Right lobe of liver (tissue), 6 donors: ENCODE data around the gene GRIK1. TPM values are rescaled to one million over a fixed set of nuclear protein-coding genes. Genes with fewer than 3 reads are reported as not detected.

Source experiments
- ATAC-seq, 4 donors: fragments of 200-7000 bp; cut with Tn5 transposase; one replicate each; pipeline ENCODE4 v1.9.1; 2020; ENCODE audit warnings: mild to moderate bottlenecking in 4 of 4, moderate library complexity in 4 of 4
- DNase-seq, 3 donors: peaks; one replicate each; pipeline ENCODE4 v3.0.0-alpha.2; 2020
- H3K27ac ChIP-seq, 3 donors: fragments of 200-600 bp; one replicate each; pipeline ENCODE4 v1.8.0; 2022
- H3K27me3 ChIP-seq, 2 donors: fragments of 200-600 bp; one replicate each; pipeline ENCODE4 v1.8.0; 2022
- H3K36me3 ChIP-seq, 4 donors: fragments of 200-600 bp; sonication (generic) in 1 of 4; one replicate each; pipeline versions ENCODE4 v1.5.1 to v1.8.0; 2017 to 2022; ENCODE audit warnings: control low read depth in 1 of 4
- H3K4me1 ChIP-seq, 4 donors: fragments of 200-600 bp; sonication (generic) in 1 of 4; one replicate each; pipeline versions ENCODE4 v1.5.1 to v1.8.0; 2017 to 2022; ENCODE audit warnings: control low read depth in 1 of 4
- H3K4me3 ChIP-seq, 3 donors: fragments of 200-600 bp; one replicate each; pipeline ENCODE4 v1.8.0; 2022
- H3K9me3 ChIP-seq, 4 donors: fragments of 200-600 bp; sonication (generic) in 1 of 4; one replicate each; pipeline versions ENCODE4 v1.5.1 to v1.8.0; 2017 to 2022; ENCODE audit warnings: control low read depth in 1 of 4
- CTCF ChIP-seq, 4 donors: fragments of 200-600 bp in 3 of 4; fragments of 450-650 bp in 1 of 4; IDR thresholded peaks; one replicate each; pipeline versions ENCODE4 v1.5.1 to v1.8.0; 2016 to 2022; ENCODE audit warnings: antibody characterized with exemption in 4 of 4, mild to moderate bottlenecking in 2 of 4
- POLR2A ChIP-seq: fragments of 450-650 bp; IDR thresholded peaks from one replicate; pipeline ENCODE4 v1.6.1; 2017; ENCODE audit warnings: antibody characterized with exemption, mild to moderate bottlenecking
- WGBS: methylation state at CpG from one replicate; pipeline ENCODE4 v1.1.6; 2018; ENCODE audit warnings: low coverage, low lambda C conversion rate; ENCODE audit not compliant: insufficient coverage; ENCODE audit errors: missing lambda C conversion rate; 5-methylcytosine and 5-hydroxymethylcytosine counted together
- intact Hi-C, 2 donors: fragments of 100-400 bp; cut with DNase I; formaldehyde crosslinking; loops; one replicate each; pipeline versions ENCODE4 v1.11.2 to v1.14.1; 2022
- total RNA-seq, 6 experiments: library from RNA; depleted of rRNA in 2 of 6; stranded (reverse); fragments of >200 nt in 2 of 6; fragmentation: NEBNext Ultra II Directional in 3 of 6; extraction: Animal tissue kit (Norgen Biotek cat#: 25700) in 3 of 6; gene quantifications; one replicate each; pipeline versions ENCODE4 v1.1.0 to v1.2.4, GENCODE V29; 2016 to 2023
- donor health status: DM: no; HTN: yes; CAD: no.
- donor health status: DM: no; HTN: no; CAD: no.
- donor health status: DM: no; HTN: no; CAD: no.
- donor health status: DM: no; HTN: yes; CAD: no.
- donor health status: DM: no; HTN: yes; CAD: no.

The GRIK1 gene
- total RNA-seq, 6 experiments from 2014 or later, result not detected

- Histone ChIP-seq H3K4me3 (no peak overlapping the region), H3K27ac (no peak overlapping the region), H3K36me3 (no peaks in the 10 kb centered on the region), H3K4me1 (no peaks in the 10 kb centered on the region), H3K27me3 (no peaks in the 10 kb centered on the region), H3K9me3 (peaks cover 0 to 3% (median 0%) of the 10 kb centered on the region in 4 donors)
- intact Hi-C loops, result no loop called here
- DNase-seq (no peak), ATAC-seq (no peak)
- 44% methylated on average over 4 of the region's 4 CpGs for WGBS
- no peak for TF ChIP-seq POLR2A
These were observed 13.3 kb upstream of the GRIK1 start for GRCh38 chr21:29953072-29953471.

- H3K27ac ChIP-seq, result no peak overlapping the region
- H3K36me3 ChIP-seq, result no peaks in the 10 kb centered on the region
- H3K9me3 ChIP-seq, result peaks cover 0 to 3% (median 0%) of the 10 kb centered on the region in 4 donors
- ATAC-seq, result no peak
- no peak for DNase-seq
- H3K4me1 ChIP-seq, result no peaks in the 10 kb centered on the region
- intact Hi-C loops, result no loop called here
- no peak overlapping the region for H3K4me3 ChIP-seq
- TF ChIP-seq CTCF (IDR thresholded peaks at IDR 0.05) (no peak), POLR2A (no peak)
- no peaks in the 10 kb centered on the region for H3K27me3 ChIP-seq
These were observed 12.1 kb upstream of the GRIK1 start for GRCh38 chr21:29951911-29952310.

- 90% methylated on average over 1 of the region's 1 CpG for WGBS
- H3K4me1 ChIP-seq, result no peaks in the 10 kb centered on the region
- ATAC-seq (no peak), DNase-seq (no peak)
- TF ChIP-seq CTCF (IDR thresholded peaks at IDR 0.05) (no peak), POLR2A (no peak)
- no peaks in the 10 kb centered on the region for H3K36me3 ChIP-seq
- intact Hi-C loops, result no loop called here
- peaks cover 0 to 3% (median 0%) of the 10 kb centered on the region in 4 donors for H3K9me3 ChIP-seq
- H3K27ac ChIP-seq, result no peak overlapping the region
- no peak overlapping the region for H3K4me3 ChIP-seq
- no peaks in the 10 kb centered on the region for H3K27me3 ChIP-seq
These were observed 10.2 kb upstream of the GRIK1 start for GRCh38 chr21:29949991-29950390.

GRCh38 chr21:29947119-29947518 is 7.3 kb upstream of the GRIK1 start:
- Histone ChIP-seq H3K4me1 (no peaks in the 10 kb centered on the region), H3K9me3 (peaks cover 0 to 3% (median 0%) of the 10 kb centered on the region in 4 donors), H3K27ac (no peak overlapping the region), H3K4me3 (no peak overlapping the region), H3K27me3 (no peaks in the 10 kb centered on the region), H3K36me3 (no peaks in the 10 kb centered on the region)
- no peak for ATAC-seq
- TF ChIP-seq CTCF (IDR thresholded peaks at IDR 0.05), result no peak
- no peak for TF ChIP-seq POLR2A
- intact Hi-C loops, result no loop called here
- WGBS, result 50% methylated on average over 8 of the region's 9 CpGs
- no peak for DNase-seq

GRCh38 chr21:29943885-29944284 is 4.1 kb upstream of the GRIK1 start:
- Histone ChIP-seq H3K4me3 (no peak overlapping the region), H3K36me3 (no peaks in the 10 kb centered on the region), H3K27ac (no peak overlapping the region), H3K9me3 (no peaks in the 10 kb centered on the region), H3K4me1 (no peaks in the 10 kb centered on the region), H3K27me3 (no peaks in the 10 kb centered on the region)
- DNase-seq (no peak), ATAC-seq (no peak)
- intact Hi-C loops, result no loop called here
- TF ChIP-seq POLR2A (no peak), CTCF (IDR thresholded peaks at IDR 0.05) (no peak)
- 33% methylated on average over 4 of the region's 4 CpGs for WGBS
